Measurements from ENCODE around the gene TIMM44.

DNA sequence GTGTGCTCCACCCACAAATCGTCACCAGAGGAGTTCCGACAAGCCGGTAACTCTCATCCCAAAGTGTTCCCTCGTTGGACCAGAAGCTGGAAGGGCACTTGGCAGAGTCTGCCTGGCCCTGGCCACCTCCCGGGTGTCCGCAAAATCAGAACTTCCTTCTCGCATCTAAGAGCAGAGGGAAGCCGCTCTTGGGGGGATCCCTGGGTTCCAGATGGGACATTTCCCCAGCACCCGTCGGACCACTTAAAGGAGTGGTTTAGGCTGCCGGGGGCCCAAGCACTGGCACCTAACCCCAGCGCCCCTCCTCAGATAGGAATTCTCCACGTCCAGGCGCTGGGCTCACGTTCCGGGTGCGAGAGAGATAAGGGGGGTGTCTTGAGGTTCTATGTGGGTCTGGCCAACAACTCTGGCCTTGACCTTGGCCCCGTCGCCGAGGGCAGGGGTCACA, 40.6 kb downstream of the TIMM44 start:
- TF ChIP-seq, protein P1, sequence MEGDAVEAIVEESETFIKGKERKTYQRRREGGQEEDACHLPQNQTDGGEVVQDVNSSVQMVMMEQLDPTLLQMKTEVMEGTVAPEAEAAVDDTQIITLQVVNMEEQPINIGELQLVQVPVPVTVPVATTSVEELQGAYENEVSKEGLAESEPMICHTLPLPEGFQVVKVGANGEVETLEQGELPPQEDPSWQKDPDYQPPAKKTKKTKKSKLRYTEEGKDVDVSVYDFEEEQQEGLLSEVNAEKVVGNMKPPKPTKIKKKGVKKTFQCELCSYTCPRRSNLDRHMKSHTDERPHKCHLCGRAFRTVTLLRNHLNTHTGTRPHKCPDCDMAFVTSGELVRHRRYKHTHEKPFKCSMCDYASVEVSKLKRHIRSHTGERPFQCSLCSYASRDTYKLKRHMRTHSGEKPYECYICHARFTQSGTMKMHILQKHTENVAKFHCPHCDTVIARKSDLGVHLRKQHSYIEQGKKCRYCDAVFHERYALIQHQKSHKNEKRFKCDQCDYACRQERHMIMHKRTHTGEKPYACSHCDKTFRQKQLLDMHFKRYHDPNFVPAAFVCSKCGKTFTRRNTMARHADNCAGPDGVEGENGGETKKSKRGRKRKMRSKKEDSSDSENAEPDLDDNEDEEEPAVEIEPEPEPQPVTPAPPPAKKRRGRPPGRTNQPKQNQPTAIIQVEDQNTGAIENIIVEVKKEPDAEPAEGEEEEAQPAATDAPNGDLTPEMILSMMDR (IDR thresholded peaks at IDR 0.05): no peak
- TF ChIP-seq EP300 (IDR thresholded peaks at IDR 0.05): no peak

All from gastroesophageal sphincter (tissue), 3 donors.